T-helper 1 cell treated with Interleukin-12 subunit alpha and Interleukin-12 subunit beta and Interleukin-4 antibody, amounts not matched to agents 30 ng/mL and 1 ng/mL, for 36 hours (primary cell): Measurements from ENCODE around the gene KRT39. TPM values are rescaled to one million over a fixed set of nuclear protein-coding genes. Genes with fewer than 3 reads are reported as not detected.
"Not testable (repeated sequence)": the region's sequence is repeated elsewhere in the genome, so short reads cannot be mapped to it uniquely, and the experiment has no call there.

Experiments
- intact Hi-C: fragments of 100-400 bp; cut with micrococcal nuclease; formaldehyde crosslinking; loops from one replicate; pipeline ENCODE4 v1.15.1; 2024
- total RNA-seq: library from RNA; stranded (reverse); gene quantifications from 2 replicates; pipeline ENCODE4 v1.2.3, GENCODE V29; 2022

The KRT39 gene
- total RNA-seq = not detected in 2 replicates

- intact Hi-C loops = no loop called here
Observed at GRCh38 chr17:40966848-40967247, at the start of gene KRT39. Gene KRT39 (minus strand): TSS chr17:40966948. CDS start chr17:40966856, 92 bp downstream.

GRCh38 chr17:41015454-41015853 lies 48.7 kb upstream of the KRT39 start:
- intact Hi-C loops = no loop called here

GRCh38 chr17:41013606-41014005 lies 46.9 kb upstream of the KRT39 start:
- intact Hi-C loops = no loop called here

GRCh38 chr17:41013181-41013580 lies 46.4 kb upstream of the KRT39 start:
- intact Hi-C loops = no loop called here

- intact Hi-C loops = no loop called here
Observed at GRCh38 chr17:41012326-41013120, 45.8 kb upstream of the KRT39 start.

GRCh38 chr17:41010441-41010840 lies 43.7 kb upstream of the KRT39 start:
- intact Hi-C loops = no loop called here

- intact Hi-C loops = no loop called here
Observed at GRCh38 chr17:41009936-41010335, 43.2 kb upstream of the KRT39 start.

GRCh38 chr17:41009301-41009760 lies 42.6 kb upstream of the KRT39 start:
- intact Hi-C loops = no loop called here

GRCh38 chr17:41008811-41009210 lies 42.1 kb upstream of the KRT39 start, which contains the start of gene KRTAP3-1:
Gene KRTAP3-1 (minus strand): TSS chr17:41009128. CDS start chr17:41009074, 54 bp downstream.
- intact Hi-C loops = no loop called here

GRCh38 chr17:41004397-41004796 lies 37.6 kb upstream of the KRT39 start:
- intact Hi-C loops = no loop called here

- intact Hi-C loops = no loop called here
Observed at GRCh38 chr17:41003926-41004325, 37.2 kb upstream of the KRT39 start.

GRCh38 chr17:41002814-41003213 lies 36.1 kb upstream of the KRT39 start:
- intact Hi-C loops = no loop called here

GRCh38 chr17:41001795-41002194 lies 35.0 kb upstream of the KRT39 start:
- intact Hi-C loops = no loop called here

- intact Hi-C loops = not testable (repeated sequence)
Observed at GRCh38 chr17:40999563-40999962, 32.8 kb upstream of the KRT39 start, which contains the start of gene KRTAP3-2. Gene KRTAP3-2 (minus strand): TSS chr17:40999906. CDS start chr17:40999853, 53 bp downstream.

- intact Hi-C loops = no loop called here
Observed at GRCh38 chr17:40997361-40997760, 30.6 kb upstream of the KRT39 start.

- intact Hi-C loops = no loop called here
Observed at GRCh38 chr17:40996829-40997228, 30.1 kb upstream of the KRT39 start.

- intact Hi-C loops = no loop called here
Observed at GRCh38 chr17:40995116-40995515, 28.4 kb upstream of the KRT39 start.

- intact Hi-C loops = no loop called here
Observed at GRCh38 chr17:40993839-40994238, 27.1 kb upstream of the KRT39 start, which contains the start of gene KRTAP3-3. Gene KRTAP3-3 (minus strand): TSS chr17:40994164. CDS start chr17:40994097, 67 bp downstream.

GRCh38 chr17:40993084-40993483 lies 26.3 kb upstream of the KRT39 start:
- intact Hi-C loops = no loop called here

GRCh38 chr17:40992666-40993065 lies 25.9 kb upstream of the KRT39 start:
- intact Hi-C loops = no loop called here

GRCh38 chr17:40986920-40987319 lies 20.2 kb upstream of the KRT39 start:
- intact Hi-C loops = no loop called here

GRCh38 chr17:40984226-40984625 lies 17.5 kb upstream of the KRT39 start, which contains the start of gene KRT40:
Gene KRT40 (minus strand): TSS chr17:40984326. CDS start chr17:40984273, 53 bp downstream.
- intact Hi-C loops = no loop called here

- intact Hi-C loops = no loop called here
Observed at GRCh38 chr17:40981115-40981514, 14.4 kb upstream of the KRT39 start.
